CD4-positive, alpha-beta T cell treated with Interferon alpha-2 for 1 hour (primary cell): Measurements from ENCODE around the gene SLC6A11.

Experiments used
- DNase-seq, 2 donors: peaks; one replicate each; pipeline ENCODE4 v3.0.0-alpha.2; 2020 to 2022

The SLC6A11 gene

GRCh38 chr3:10845001-10845761 is 29.2 kb downstream of the SLC6A11 start:
- no peak for DNase-seq

DNA sequence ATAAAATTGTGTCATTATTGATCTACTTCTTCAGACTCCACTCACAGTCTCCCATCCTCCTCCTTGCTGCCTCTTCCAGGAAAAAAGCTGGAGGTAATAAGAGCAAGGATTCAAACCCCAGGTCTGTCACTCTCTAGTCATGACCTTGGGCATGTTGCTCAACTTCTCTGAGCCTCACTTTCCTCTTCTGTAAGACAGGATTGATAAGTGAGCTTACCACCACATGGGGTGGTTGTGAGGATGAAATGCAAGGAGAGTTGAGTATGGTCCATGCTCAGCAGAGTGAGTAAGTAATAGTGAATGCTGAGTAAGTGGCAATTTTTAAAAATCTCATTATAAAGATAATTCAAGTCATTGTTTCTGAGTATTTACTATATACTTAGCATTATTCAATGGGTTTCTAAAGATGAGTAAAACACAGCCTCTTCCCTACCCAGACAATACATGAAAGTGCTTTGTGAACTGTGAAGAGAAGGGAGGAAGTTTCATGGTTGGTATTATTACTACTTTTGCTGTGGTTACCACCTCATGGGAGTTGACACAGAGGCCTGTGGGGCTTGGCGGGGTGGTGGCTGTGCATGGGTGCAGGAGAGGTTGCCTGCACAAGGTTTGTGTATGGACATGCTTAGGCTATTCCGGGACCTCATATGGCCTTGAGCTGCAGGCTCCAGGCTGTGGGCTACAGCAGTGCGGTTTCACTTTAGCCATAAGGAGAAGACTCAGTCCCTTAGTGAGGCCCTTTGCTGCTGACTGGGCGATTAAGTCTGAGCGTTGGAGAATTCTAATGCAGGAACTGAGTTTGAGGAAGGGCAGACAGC is 30.0 kb downstream of the SLC6A11 start:
- peak in 1 of 2 donors; percentile 5 for DNase-seq

DNA sequence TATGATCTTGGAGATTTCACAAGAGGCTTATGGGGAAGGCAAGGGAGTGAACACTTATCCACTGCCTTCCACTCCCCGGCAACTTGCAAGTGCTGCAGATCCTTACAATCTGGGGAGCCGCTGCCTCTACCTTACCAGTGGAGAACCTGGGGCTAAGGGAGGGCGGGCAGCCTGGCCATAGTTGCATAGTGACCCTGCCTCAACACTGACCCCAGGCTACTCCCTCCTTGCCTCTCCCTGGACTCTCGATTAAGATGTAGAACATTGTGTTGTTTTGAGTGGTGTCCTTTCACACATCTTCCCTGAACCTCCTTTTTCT is 30.6 kb downstream of the SLC6A11 start:
- DNase-seq, result no peak

DNA sequence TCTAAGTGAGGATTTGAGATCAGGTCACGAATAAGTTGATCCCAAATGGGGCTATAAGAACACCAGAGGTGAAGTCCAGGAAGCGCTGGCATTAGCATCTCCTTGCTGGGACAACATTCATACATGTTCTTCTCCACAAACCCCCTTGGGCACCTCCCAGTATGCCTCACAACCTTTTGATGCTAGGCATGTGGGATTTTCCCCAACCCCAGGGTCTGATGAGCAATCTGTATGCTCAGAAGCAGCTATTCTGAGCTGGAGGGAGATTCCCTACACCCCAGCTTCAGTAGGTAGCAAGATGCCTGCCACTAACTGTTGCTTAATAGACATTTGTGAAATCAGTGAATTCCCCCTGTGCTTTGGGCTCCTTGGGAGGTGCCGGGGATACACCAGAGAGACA is 32.2 kb downstream of the SLC6A11 start:
- DNase-seq, result no peak

DNA sequence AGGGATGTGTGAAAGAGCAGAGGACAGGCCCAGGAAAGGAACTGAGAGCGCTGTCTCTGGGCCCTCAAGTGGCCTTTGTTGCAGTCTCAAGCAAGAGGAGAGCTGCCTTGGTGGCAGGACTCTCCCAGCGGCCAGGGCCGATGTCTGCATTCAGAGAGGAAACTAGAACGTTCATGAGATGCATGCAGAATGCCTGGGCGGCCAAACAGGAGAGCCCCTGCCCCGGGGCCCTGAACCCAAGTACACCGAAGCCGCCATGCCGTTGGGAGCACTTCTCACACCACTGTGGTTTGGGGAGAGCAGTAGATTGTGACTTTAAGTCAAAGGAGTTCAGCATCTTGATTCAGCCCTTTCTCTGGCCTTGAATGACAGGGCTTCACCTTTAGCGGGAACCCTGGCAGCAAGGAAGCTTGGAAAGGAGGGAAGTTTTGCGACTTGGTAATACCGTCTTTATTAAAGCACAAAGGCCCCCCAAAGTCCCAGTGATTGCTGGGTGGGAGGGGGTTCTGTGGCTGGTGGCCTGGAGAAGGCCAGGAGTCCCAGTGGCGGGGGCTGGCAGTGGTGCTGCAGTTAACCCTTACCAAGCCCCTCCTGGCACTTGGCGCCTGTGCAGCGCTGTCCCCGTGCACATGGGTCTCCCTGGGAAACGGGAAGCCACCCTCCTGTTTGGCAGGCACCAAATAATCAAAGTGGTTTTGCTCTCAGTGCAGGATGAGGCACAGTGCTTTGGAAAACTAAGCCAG is 36.2 kb downstream of the SLC6A11 start:
- no peak for DNase-seq

GRCh38 chr3:10855083-10855870 is 39.2 kb downstream of the SLC6A11 start:
- DNase-seq, result no peak

DNA sequence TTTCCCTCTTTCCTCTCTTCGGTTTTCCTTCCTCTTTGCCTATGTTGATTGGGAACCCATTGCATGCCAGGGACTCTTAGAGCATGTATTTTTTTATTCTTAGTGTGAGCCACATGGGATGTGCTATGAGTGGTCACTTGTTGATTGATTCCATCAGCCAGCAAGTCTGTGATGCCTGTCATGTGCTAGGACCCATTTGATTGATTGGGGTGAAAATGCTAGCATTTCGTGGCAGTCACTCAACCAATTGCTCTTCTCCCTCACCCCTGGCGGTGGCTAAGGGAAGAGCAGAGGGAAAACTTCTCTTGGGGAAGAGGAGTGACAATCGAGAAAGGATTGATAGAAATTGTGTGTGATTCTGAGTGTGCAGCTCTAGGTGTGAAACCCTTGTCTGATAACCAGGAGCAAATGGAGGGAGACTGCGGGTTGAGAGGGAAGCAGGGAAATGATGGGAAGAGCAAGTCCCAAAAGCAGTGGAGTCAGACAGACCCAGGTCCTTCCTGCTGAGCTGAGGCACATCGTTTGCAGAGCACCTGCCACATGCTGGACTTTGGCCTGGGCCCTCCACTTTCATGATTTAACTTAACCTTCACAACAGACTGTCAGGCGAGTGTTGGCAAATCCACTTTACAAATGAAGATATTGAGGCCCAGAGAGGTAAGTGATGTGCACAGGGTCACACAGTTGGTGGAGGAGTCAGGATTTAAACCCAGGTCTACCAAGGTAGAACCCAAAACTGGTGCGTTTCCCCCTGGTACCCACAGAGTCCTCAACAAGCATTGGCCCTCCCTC is 40.0 kb downstream of the SLC6A11 start:
- DNase-seq, result no peak

DNA sequence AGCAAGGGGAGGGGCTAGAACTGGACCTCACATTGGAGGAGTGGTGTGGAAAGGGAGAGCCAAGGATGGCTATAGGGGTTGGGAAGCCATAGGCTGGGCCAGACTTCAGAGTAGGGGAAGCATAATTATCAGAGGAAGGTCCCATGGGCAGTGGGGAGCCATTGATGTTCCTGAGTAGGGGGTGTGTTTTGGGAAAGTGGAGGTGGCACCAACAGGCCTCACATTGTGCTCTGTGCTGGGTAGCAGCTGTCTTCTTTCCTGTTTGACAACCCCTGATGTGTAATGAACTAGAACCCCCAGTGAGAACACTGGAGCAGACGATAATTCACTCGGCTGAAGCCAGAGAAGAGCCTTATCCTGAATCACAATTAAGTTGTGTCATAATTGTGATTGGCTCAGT is 41.2 kb downstream of the SLC6A11 start:
- no peak for DNase-seq

- DNase-seq, result no peak
Measured at GRCh38 chr3:10858091-10858490, 42.1 kb downstream of the SLC6A11 start.

DNA sequence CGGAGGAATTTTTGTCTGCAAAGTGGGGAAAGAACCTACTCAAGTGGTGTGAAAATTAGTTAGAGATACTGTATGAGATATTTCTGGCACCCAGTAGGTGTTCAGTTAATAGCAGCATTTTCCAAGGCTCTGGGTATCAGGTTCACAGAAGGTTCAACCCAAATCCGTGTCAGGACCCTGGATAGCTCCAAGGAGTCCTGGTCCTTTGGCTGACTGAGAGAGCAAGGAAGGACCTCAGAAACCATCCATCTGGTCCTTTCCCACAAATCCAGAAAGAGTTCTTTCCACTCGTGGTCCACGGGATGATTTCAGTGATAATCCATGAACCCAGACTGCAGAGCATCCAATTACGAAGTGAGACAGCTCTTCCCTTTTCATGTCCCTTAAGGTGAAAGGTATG is 51.4 kb downstream of the SLC6A11 start:
- DNase-seq, result no peak

GRCh38 chr3:10869460-10869859 is 53.4 kb downstream of the SLC6A11 start:
- DNase-seq, result no peak

DNA sequence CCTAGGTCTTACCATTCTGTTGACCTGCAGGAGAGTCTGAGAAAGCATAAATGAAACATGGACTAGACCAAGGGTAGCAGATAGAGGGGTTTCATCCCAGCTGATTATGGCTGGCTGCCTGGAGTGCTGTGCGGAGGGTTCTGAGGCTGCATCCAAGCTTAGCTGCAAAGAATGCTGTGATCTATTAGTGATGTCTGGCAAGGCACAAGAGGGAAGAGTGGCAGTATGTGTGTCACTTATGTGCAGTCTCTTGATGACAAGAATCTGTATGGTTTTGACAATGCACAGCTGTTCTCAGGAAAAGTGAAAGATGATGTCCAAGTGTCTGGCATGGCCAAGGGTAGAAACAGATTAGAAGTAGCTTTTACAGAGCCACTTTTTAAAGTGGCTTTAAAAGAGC is 54.3 kb downstream of the SLC6A11 start:
- no peak for DNase-seq

DNA sequence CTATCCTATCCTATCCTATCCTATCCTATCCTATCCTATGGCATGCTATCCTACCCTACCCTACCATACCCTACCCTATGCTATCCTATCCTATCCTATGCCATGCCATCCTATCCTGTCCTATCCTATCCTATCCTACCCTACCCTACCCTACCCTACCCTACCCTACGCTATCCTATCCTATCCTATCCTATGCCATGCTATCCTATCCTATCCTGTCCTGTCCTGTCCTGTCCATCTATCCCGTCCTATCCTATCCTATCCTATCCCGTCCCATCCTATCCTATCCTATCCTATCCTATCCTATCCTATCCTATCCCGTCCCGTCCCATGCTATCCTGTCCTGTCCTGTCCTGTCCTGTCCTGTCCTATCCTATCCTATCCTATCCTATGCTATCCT is 57.4 kb downstream of the SLC6A11 start:
- no peak for DNase-seq

- DNase-seq, result no peak
Measured at GRCh38 chr3:10875914-10876313, 59.9 kb downstream of the SLC6A11 start.

- DNase-seq, result no peak
Measured at GRCh38 chr3:10876661-10877060, 60.6 kb downstream of the SLC6A11 start.

GRCh38 chr3:10882851-10883250 is 66.8 kb downstream of the SLC6A11 start:
- no peak for DNase-seq

DNA sequence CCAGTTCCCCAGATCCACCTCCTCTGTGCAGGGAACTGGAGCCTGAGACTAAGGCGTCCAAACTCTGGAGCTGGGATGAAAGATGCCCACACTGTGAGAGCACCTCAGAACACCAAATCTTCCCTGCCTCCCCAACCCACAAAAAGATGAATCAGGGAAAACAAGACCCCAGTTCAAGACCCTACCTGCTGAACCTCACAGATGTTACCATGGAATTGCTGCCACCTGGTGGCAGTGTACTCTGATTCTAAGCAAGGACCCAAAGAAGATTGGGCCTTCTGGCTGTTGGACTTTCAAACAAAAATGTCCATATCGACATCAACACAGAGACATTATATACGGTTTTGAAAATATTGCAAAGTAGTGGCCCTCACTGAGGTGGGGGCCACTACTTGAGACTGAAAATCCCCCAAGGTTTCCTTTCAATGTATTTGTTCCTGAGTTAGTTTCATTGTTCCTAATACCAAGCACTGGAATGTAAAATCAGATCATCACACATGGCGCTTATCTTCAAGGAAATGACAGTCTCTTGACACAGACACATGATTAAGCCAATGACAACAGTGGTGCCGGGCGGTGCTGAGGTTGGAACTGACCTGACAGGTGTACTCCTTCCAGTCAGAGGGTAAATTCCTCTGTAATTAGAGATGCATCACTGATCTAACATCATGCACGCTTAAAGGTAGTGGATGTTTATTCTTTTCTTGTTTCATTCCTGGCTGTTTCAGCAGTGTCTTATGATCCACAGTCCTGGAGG is 67.6 kb downstream of the SLC6A11 start:
- DNase-seq, result no peak

GRCh38 chr3:10887015-10887414 is 71.0 kb downstream of the SLC6A11 start:
- DNase-seq, result no peak

GRCh38 chr3:10888518-10889090 is 72.6 kb downstream of the SLC6A11 start:
- no peak for DNase-seq

DNA sequence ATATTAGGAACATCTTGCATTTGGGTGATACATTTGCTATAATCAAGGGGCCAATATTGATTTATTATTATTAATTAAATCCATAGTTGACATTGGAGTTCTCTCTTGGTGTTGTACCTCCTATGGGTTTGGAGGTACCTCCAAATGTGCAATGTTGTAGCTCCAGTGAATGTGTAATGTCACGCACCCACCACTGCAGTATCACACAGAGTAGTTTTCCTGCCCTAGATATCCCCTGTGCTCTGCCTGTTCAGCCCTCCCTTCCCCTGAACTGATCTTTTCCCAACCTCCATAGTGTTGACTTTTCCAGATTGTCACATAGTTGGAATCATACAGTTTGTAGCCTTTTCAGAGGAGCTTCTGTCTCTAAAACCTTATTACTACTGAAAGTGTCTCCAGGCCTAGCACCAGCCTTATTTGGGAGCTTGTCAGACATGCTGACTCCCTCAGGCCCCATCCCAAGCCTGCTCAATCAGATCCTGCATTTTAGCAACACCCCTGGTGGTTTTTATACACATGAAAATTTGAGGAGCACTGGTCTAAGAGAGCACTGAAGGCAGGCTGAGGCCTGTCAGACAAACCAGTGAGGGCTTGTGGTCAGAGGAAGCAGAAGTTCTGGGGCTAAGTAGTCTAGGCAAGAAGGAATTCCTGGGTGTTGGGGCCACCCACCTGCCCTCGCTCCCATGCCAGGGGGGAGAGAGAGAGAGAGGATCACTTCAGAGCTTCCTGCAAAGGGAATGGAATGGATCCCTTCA is 73.4 kb downstream of the SLC6A11 start:
- no peak for DNase-seq
